ENCODE results near the gene ZNF354B.
A peak's percentile ranks its signal among the peaks of the same experiment; 100 is the strongest.
"Not testable (repeated sequence)": the region's sequence is repeated elsewhere in the genome, so short reads cannot be mapped to it uniquely, and the experiment has no call there.

ZNF354B gene

GRCh38 chr5:178859625-178860521, at the start of gene ZNF354B:
TSS of gene ZNF354B (plus strand) at chr5:178859953. CDS start at chr5:178861048, 1,095 bp downstream.
- DNase-seq, result peak; percentile 70 to 85 (median 78)

- no peak for DNase-seq
Observed at GRCh38 chr5:178817506-178817905, 42.2 kb upstream of the ZNF354B start.

- DNase-seq, result no peak
Observed at GRCh38 chr5:178818094-178818493, 41.7 kb upstream of the ZNF354B start.

DNA sequence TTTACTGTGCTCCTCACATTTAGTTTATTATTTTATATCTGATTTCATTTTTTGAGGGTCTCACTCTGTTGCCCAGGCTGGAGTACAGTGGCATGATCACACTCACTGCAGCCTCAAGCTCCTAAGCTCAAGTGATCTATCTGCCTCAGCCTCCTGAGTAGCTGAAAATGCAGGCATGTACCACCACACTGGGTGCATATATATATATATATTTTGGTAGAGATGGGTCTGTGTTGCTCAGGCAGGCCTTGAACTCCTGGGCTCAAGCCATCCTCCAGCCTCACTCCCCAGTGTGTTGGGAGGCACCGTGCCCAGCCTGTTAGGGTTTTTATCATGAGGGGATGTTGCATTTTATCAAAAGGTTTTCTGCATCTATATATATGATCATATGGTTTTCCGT, 39.8 kb upstream of the ZNF354B start:
- no peak for DNase-seq

DNA sequence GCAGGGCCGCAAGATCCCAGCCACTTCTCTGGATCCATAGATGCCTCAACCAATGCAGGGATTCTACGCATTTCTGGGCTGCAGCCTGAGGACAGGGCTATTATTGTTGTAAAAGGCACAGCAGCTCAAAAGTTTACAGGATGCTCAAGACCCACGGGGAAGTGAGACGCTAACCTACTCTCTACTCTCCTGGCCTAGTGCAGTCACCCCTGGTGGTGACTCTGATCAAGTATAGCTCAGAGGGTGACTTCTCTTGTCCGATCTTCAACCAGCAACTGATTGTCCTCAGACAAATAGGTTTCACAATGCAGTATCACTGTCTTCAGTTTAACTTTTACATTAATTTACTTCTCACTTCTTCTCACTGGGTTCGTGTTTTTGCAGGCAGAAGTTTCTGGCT, 34.3 kb upstream of the ZNF354B start:
- no peak for DNase-seq

- no peak for DNase-seq
Observed at GRCh38 chr5:178826216-178826615, 33.5 kb upstream of the ZNF354B start.

GRCh38 chr5:178827636-178828035, 32.1 kb upstream of the ZNF354B start:
- no peak for DNase-seq

DNA sequence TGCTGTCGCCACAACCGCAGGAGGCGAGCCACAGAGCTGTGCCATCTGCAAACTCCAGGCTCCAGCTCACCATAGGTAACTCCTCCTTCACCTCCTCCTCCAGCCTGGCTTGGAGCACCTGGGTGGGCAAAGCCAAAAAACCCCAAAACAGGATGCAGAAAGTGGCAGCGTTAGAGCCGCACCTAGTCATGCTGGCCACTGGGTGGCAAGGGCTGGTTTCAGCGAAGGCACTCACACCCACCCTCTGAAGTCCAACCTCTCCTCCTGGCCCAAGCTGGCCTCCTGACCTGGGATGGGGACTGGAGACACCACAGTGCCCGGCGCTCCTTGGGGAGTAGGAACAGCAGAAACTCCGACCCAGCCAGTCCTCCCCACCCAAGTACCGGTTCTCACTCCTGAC, 28.7 kb upstream of the ZNF354B start:
- no peak for DNase-seq

DNA sequence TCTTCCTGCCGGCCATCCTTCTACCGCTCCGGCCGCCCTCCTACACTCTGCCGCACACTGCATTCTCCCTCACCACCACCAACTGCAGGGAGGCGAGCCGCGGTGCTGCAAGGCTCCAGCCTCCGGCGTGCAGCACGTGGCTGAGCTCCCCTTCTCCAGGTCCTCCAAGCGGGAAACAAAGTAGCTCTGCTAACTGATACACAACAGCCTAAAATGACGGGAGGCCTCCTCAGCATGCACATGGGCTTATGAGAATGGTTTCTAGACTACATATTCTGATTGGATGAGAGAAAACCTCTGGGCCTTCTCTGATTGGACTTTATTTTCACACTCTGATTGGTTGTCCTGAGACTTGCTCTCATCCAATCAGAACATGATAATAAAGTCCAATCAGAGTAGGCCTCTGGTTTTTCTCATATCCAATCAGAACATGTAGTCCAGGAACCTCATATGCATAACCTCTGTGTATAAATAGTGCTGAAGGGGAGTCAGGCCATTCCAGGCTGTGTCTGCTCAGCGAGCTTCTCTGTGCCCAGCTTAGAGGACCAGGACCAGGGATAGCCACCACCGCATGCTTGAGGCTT, 27.0 kb upstream of the ZNF354B start:
- DNase-seq, result no peak

GRCh38 chr5:178836628-178837027, 23.1 kb upstream of the ZNF354B start:
- DNase-seq, result no peak

DNA sequence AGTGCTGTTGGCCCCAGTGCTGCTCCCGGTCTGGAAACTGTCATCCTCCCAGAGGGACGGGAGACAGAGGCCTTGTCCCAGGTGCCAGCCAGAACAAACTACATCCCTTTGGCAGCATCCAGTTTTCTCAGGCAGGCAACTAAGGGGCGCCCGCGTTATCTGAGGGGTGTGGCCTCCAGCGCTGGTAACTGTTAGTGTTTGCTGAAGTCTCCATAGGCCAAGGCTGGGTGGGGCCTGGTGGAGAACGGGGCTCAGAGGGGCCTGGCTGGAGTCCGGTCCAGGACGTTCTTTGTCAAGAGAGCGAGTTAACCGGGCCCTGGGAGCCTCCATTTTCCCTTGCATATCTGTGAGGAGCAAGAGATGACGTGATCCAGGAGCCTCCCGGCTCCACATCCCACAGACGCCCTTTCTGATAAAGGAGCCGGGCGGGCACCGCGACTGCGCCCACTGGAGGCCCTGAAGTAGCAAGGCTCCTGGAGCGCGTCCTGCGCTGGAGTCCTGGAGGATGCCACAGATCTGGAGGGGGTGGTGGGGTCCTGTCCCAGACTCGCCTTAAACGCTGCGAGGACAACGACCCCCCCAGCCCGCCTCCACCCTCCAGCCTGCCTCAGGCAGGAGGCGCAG, 20.9 kb upstream of the ZNF354B start:
- not testable (repeated sequence) for DNase-seq

DNA sequence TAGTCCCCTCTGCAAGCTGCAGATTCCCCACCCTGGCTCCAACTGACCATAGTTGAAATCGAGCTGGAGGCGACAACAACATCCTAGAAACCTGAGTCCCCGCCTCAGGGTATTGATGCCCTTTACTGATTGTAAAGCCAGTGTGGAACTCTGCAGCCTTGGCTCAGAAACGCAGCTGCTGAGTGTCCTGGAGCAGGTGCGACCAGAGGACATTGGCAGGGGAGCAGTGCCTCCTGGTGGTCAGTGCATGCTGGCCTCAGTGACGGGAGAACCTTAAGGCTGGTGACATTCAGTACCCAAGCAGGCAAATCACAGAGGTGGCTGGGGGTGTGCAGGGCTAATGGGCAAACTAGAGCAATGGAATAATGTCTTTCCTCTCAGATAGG, 20.4 kb upstream of the ZNF354B start:
- peak in 4 of 6 experiments; percentile 5 to 42 (median 18) for DNase-seq

GRCh38 chr5:178840399-178840798, 19.4 kb upstream of the ZNF354B start:
- DNase-seq, result not testable (repeated sequence)

GRCh38 chr5:178849316-178849715, 10.4 kb upstream of the ZNF354B start:
- DNase-seq, result no peak

DNA sequence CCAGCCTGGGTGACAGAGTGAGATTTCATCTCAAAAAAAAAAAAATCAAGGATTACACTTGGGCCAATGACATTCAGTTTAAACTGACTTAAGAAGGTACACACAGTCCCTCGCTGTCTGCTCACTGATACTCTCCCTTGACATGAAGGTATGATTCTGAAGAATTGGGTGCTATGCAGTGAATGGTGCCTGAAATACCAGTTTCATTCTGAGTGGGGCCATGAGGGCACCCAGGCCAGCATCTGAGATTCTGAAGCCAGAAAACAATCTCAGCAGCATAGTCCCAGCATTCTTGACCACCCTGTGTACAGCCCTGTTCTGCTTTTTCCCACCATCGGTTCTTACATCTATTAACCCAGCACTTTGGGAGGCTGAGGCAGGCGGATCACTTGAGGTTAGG, 7.8 kb upstream of the ZNF354B start:
- no peak for DNase-seq

GRCh38 chr5:178854284-178854683, 5.5 kb upstream of the ZNF354B start:
- DNase-seq, result no peak

- DNase-seq, result not testable (repeated sequence)
Observed at GRCh38 chr5:178860615-178861014, 862 bp downstream of the ZNF354B start.

GRCh38 chr5:178861627-178862026, 1.9 kb downstream of the ZNF354B start:
- no peak for DNase-seq

DNA sequence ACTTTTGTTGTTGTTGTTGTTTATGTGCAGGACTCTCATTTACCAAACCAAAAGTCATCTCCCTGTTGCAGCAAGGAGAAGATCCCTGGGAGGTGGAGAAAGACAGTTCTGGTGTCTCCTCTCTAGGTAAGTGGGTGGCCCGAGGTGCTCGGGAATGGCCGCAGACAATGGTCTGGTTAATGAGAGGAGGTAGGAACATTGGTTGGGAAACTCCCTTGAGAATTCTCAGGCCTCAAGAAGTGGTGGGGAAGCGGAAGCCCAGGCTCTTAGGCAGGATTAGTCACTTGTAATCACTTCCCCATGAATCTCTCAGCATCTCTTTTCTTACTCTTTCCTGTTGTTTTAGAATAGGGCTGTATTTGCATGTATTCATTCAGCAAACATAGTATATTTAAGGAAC, 7.2 kb downstream of the ZNF354B start:
- no peak for DNase-seq

GRCh38 chr5:178869577-178869976, 9.8 kb downstream of the ZNF354B start:
- DNase-seq, result no peak

- no peak for DNase-seq
Observed at GRCh38 chr5:178870411-178870810, 10.7 kb downstream of the ZNF354B start.

GRCh38 chr5:178872302-178872701, 12.5 kb downstream of the ZNF354B start:
- no peak for DNase-seq

DNA sequence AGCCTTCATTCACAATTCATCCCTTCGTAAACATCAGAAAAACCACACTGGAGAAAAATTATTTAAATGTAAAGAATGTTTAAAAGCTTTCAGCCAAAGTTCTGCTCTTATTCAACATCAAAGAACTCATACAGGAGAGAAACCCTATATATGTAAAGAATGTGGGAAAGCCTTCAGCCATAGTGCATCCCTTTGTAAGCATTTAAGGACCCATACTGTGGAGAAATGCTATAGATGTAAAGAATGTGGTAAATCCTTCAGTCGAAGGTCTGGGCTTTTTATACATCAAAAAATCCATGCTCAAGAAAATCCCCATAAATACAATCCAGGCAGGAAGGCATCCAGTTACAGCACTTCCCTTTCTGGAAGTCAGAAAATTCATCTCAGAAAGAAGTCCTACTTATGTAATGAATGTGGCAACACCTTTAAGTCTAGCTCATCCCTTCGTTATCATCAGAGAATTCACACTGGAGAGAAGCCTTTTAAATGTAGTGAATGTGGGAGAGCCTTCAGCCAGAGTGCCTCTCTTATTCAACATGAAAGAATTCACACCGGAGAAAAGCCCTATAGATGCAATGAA, 23.5 kb downstream of the ZNF354B start:
- DNase-seq, result not testable (repeated sequence)

All from stimulated activated naive CD4-positive, alpha-beta T cell (primary cell).